ENCODE results near the gene FGD2. TPM values are rescaled to one million over a fixed set of nuclear protein-coding genes. Genes with fewer than 3 reads are reported as not detected.

FGD2 gene
- total RNA-seq, 2 donors from 2014 or later: 5.3 to 8.3 TPM

GRCh38 chr6:37047689-37048402 is 42.4 kb downstream of the FGD2 start:
- Mint-ChIP-seq H3K4me1 (peaks cover 35% of the 10 kb centered on the region), H3K27me3 (no peaks in the 10 kb centered on the region), H3K36me3 (ENCODE audit: low read depth) (peaks cover 37% of the 10 kb centered on the region), H3K4me3 (peak overlapping the region; percentile 85), H3K9me3 (peaks cover 4% of the 10 kb centered on the region), H3K27ac (peak overlapping the region; percentile 90)
- ATAC-seq (replicated peaks): peak; percentile 27

- peaks cover 30% of the 10 kb centered on the region for H3K4me1 Mint-ChIP-seq
- H3K4me3 Mint-ChIP-seq: peak overlapping the region; percentile 85
Observed at GRCh38 chr6:37048403-37048850, 43.0 kb downstream of the FGD2 start.

GRCh38 chr6:37048851-37049757 is 43.6 kb downstream of the FGD2 start:
- ATAC-seq (replicated peaks): peak; percentile 73
- Mint-ChIP-seq H3K4me1 (peaks cover 30% of the 10 kb centered on the region), H3K4me3 (peak overlapping the region; percentile 85), H3K27ac (peak overlapping the region; percentile 95), H3K27me3 (no peaks in the 10 kb centered on the region), H3K36me3 (ENCODE audit: low read depth) (peaks cover 37% of the 10 kb centered on the region), H3K9me3 (peaks cover 4% of the 10 kb centered on the region)

More at GRCh38 chr6:37048403-37048850, 43.0 kb downstream of the FGD2 start:
- Mint-ChIP-seq H3K27ac (peak overlapping the region; percentile 95), H3K36me3 (ENCODE audit: low read depth) (peaks cover 37% of the 10 kb centered on the region), H3K9me3 (peaks cover 4% of the 10 kb centered on the region), H3K27me3 (no peaks in the 10 kb centered on the region)
- ATAC-seq (replicated peaks): no peak

GRCh38 chr6:37049758-37050044 is 44.2 kb downstream of the FGD2 start:
- Mint-ChIP-seq H3K27me3 (no peaks in the 10 kb centered on the region), H3K4me1 (peaks cover 30% of the 10 kb centered on the region), H3K9me3 (peaks cover 4% of the 10 kb centered on the region), H3K36me3 (ENCODE audit: low read depth) (peaks cover 37% of the 10 kb centered on the region), H3K4me3 (peak overlapping the region; percentile 85), H3K27ac (peak overlapping the region; percentile 95)
- peak; percentile 1 for ATAC-seq (replicated peaks)

- Mint-ChIP-seq H3K36me3 (ENCODE audit: low read depth) (peaks cover 37% of the 10 kb centered on the region), H3K27ac (peak overlapping the region; percentile 95), H3K9me3 (peaks cover 4% of the 10 kb centered on the region), H3K4me1 (peaks cover 30% of the 10 kb centered on the region), H3K27me3 (no peaks in the 10 kb centered on the region), H3K4me3 (peak overlapping the region; percentile 85)
- ATAC-seq (replicated peaks): peak; percentile 37
Observed at GRCh38 chr6:37050045-37050853, 44.8 kb downstream of the FGD2 start.

- Mint-ChIP-seq H3K4me3 (peak overlapping the region; percentile 85), H3K27me3 (no peaks in the 10 kb centered on the region), H3K36me3 (ENCODE audit: low read depth) (peaks cover 37% of the 10 kb centered on the region), H3K27ac (peak overlapping the region; percentile 95), H3K9me3 (peaks cover 4% of the 10 kb centered on the region), H3K4me1 (peaks cover 30% of the 10 kb centered on the region)
- no peak for ATAC-seq (replicated peaks)
Observed at GRCh38 chr6:37050854-37051137, 45.3 kb downstream of the FGD2 start.

GRCh38 chr6:37051138-37052026 is 45.9 kb downstream of the FGD2 start:
- Mint-ChIP-seq H3K9me3 (peaks cover 4% of the 10 kb centered on the region), H3K27me3 (no peaks in the 10 kb centered on the region), H3K4me1 (peaks cover 24% of the 10 kb centered on the region), H3K27ac (peak overlapping the region; percentile 95), H3K4me3 (peak overlapping the region; percentile 85), H3K36me3 (ENCODE audit: low read depth) (peaks cover 37% of the 10 kb centered on the region)
- ATAC-seq (replicated peaks): peak; percentile 36

GRCh38 chr6:37052027-37052628 is 46.7 kb downstream of the FGD2 start:
- Mint-ChIP-seq H3K27ac (peak overlapping the region; percentile 95), H3K9me3 (no peaks in the 10 kb centered on the region), H3K36me3 (ENCODE audit: low read depth) (peaks cover 37% of the 10 kb centered on the region), H3K4me1 (peaks cover 19% of the 10 kb centered on the region), H3K4me3 (peak overlapping the region; percentile 85), H3K27me3 (no peaks in the 10 kb centered on the region)
- peak; percentile 6 for ATAC-seq (replicated peaks)

- H3K4me3 Mint-ChIP-seq: no peak overlapping the region
- no peak for ATAC-seq (replicated peaks)
- no peaks in the 10 kb centered on the region for H3K27me3 Mint-ChIP-seq
- peaks cover 11% of the 10 kb centered on the region for H3K4me1 Mint-ChIP-seq
- peaks cover 35% of the 10 kb centered on the region for H3K36me3 Mint-ChIP-seq (ENCODE audit: low read depth)
- H3K9me3 Mint-ChIP-seq: no peaks in the 10 kb centered on the region
- H3K27ac Mint-ChIP-seq: no peak overlapping the region
Observed at GRCh38 chr6:37053683-37054082, 48.2 kb downstream of the FGD2 start.

- Mint-ChIP-seq H3K27me3 (no peaks in the 10 kb centered on the region), H3K4me3 (no peak overlapping the region), H3K27ac (peak overlapping the region; percentile 13), H3K9me3 (no peaks in the 10 kb centered on the region), H3K36me3 (ENCODE audit: low read depth) (peaks cover 30% of the 10 kb centered on the region), H3K4me1 (peaks cover 11% of the 10 kb centered on the region)
- no peak for ATAC-seq (replicated peaks)
Observed at GRCh38 chr6:37054171-37054570, 48.7 kb downstream of the FGD2 start.

GRCh38 chr6:37054580-37054979 is 49.1 kb downstream of the FGD2 start:
- H3K4me1 Mint-ChIP-seq: peaks cover 11% of the 10 kb centered on the region
- H3K4me3 Mint-ChIP-seq: no peak overlapping the region

GRCh38 chr6:37056112-37056403 is 50.6 kb downstream of the FGD2 start:
- Mint-ChIP-seq H3K27ac (no peak overlapping the region), H3K27me3 (no peaks in the 10 kb centered on the region), H3K9me3 (no peaks in the 10 kb centered on the region), H3K4me1 (peaks cover 11% of the 10 kb centered on the region), H3K36me3 (ENCODE audit: low read depth) (peaks cover 11% of the 10 kb centered on the region), H3K4me3 (no peak overlapping the region)
- no peak for ATAC-seq (replicated peaks)

More at GRCh38 chr6:37054580-37054979, 49.1 kb downstream of the FGD2 start:
- Mint-ChIP-seq H3K36me3 (ENCODE audit: low read depth) (peaks cover 26% of the 10 kb centered on the region), H3K9me3 (no peaks in the 10 kb centered on the region), H3K27me3 (no peaks in the 10 kb centered on the region), H3K27ac (peak overlapping the region; percentile 13)
- ATAC-seq (replicated peaks): no peak

- Mint-ChIP-seq H3K27ac (no peak overlapping the region), H3K9me3 (no peaks in the 10 kb centered on the region), H3K4me3 (no peak overlapping the region), H3K27me3 (no peaks in the 10 kb centered on the region), H3K4me1 (peaks cover 5% of the 10 kb centered on the region), H3K36me3 (ENCODE audit: low read depth) (peaks cover 6% of the 10 kb centered on the region)
- ATAC-seq (replicated peaks): no peak
Observed at GRCh38 chr6:37056439-37057127, 51.1 kb downstream of the FGD2 start.

Data from activated T-helper 17 cell treated with anti-CD3 and anti-CD28 coated beads, Interleukin-2, amount 50 U/mL, for 72 hours (primary cell).